GM21528 (cell line): ENCODE measurements around the gene ZBTB34.
A peak's percentile ranks its signal among the peaks of the same experiment; 100 is the strongest.

Source experiments
- ATAC-seq: cut with Tn5 transposase; IDR thresholded peaks from one replicate; pipeline ENCODE4 v1.9.1; 2021; ENCODE audit warnings: mild to moderate bottlenecking, moderate library complexity; ENCODE audit not compliant: unreplicated experiment, low FRiP score

ZBTB34 gene

DNA sequence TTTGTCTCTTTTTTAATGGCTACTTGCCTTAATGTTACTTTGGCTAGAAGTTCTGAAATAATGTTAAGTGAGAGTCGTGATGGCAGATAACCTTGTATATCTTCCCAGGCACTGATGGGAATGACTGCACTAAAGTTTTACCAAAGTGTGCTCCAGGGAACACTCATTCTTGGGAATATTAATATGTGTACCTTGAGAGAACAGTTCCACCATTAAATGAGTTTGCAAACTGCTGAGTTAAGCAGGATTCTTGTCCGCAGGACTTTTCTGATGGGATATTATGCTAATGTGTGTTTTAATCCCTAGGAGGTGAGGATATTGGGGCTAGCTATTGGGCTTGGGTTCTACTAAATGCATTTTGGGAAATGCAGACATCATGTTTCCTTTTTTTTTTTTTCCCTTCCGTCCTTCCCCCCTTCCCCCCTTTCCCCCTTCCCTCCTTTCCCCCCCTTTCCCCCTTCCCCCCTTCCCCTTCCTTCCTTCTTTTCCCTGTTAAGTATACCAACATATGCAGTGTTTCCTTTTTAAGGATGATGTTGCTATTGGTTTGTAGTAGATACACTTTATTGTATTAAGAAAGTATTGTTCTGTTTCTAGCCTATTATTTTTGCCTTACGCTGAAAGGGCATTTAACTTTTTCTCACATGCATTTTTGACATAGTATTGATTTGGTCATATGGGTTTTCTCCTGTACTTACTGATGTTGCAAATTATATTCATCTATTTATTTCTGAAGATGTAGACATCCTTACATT lies 15.5 kb downstream of the ZBTB34 start:
- ATAC-seq: no peak

DNA sequence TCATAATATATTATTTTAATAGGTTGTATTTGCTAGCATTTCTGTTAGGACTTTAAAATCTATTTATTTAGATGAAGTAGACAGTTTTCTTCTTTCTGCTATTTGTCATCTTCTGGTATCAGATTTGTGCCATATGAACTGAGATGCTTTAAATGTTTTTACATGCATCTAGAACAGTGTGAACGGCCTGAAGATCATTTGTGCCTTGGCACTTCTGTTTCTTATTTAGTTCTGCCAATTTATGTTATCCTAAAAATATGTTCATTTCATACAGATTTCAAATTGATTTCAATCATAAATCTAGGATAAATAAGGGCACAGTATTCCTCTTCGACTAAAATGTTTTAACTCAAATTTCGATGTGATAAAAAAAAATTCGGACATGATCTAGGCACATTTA lies 16.1 kb downstream of the ZBTB34 start:
- ATAC-seq: no peak

DNA sequence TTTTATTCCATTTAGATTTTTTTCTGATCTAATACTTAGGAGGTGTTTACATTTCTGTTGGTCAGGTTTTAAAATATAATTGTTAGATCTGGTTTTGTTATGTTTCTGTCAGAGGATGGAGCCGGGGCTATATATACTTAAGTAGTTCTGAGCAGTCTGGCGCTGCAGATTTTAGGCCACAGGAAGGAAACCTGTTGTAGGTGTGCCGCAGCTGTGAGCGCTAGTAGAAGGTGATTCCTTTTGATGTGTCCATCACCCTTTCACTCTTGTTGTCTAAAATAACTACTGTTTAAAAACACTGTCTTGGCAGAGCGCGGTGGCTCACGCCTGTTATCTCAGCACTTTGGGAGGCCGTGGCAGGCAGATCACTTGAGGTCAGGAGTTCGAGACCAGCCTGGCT lies 17.0 kb downstream of the ZBTB34 start:
- ATAC-seq: no peak

DNA sequence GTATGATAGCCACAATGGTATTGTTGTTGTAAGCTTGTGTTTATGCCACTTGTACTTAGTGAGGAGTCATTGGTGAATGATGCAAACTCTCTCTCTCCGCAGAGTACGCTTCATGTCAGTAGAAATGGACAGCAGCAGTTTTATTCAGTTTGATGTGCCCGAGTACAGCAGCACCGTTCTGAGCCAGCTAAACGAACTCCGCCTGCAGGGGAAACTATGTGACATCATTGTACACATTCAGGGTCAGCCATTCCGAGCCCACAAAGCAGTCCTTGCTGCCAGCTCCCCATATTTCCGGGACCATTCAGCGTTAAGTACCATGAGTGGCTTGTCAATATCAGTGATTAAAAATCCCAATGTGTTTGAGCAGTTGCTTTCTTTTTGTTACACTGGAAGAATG lies 18.8 kb downstream of the ZBTB34 start:
- no peak for ATAC-seq

DNA sequence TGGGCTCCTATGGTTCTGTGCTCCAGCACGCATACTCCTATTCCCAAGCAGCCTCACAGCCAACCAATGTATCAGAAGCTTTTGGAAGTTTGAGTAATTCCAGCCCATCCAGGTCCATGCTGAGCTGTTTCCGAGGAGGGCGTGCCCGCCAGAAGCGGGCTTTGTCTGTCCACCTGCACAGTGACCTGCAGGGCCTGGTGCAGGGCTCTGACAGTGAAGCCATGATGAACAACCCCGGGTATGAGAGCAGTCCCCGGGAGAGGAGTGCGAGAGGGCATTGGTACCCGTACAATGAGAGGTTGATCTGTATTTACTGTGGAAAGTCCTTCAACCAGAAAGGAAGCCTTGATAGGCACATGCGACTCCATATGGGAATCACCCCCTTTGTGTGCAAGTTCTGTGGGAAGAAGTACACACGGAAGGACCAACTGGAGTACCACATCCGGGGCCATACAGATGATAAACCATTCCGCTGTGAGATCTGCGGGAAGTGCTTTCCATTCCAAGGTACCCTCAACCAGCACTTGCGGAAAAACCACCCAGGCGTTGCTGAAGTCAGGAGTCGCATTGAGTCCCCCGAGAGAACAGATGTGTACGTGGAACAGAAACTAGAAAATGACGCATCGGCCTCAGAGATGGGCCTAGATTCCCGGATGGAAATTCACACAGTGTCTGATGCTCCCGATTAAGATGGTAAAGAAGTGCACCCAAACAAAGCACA lies 19.9 kb downstream of the ZBTB34 start:
- ATAC-seq: no peak

DNA sequence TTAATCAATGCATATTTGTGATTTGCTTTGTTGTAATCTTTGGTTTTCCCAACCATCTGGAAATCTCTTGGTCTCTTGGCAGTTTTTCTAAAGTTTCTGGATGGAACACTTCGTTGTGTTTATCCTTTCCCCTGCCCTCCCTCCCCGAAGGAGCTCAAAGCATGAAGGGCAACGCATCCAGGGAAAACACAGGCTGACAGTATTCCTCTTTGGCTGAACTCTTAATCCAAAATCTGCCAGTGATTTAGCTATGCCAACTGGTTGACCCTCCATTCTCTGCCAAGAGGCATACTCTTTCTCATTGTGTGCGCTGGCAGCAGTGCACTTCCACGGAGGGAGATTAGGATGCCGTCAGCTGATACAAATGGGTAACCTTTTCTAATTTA lies 20.5 kb downstream of the ZBTB34 start:
- no peak for ATAC-seq

DNA sequence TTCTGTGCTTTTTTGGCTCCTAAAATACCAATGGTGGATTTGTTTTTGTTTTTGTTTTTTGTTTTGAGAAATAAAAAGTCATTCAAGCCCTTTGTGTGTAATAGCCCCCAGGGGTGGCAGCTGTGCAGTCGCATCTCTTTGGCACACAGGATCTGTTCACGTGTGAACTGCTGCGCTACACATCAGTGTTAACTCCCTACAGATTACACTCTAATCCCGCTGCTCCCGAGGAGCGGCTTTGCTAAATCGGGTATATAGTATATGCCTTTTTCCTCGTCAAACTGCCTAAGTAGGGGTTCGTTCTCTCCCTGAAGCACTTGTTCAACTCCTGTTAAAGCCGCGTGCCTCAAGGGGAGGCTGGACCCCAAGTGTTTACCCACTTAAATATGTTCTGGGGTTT lies 22.3 kb downstream of the ZBTB34 start:
- no peak for ATAC-seq

DNA sequence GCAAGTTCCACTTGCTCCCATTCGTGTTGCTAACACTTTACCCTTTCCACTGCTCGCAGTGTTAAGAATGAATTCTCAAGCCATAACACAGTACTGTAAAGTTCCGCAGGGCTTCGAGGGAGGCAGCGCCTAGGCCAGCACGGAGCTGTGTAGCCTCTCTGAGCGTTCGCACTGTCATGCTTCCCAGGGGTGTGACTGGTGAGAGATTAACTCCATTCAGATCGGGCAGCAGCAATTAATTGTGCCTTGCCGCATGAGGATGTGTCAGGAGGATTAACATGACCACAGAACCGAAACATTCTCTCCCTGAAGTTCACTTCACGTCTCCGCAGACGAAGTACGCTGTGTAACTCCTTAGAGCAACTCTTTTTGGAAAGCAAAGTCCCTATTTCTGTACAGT lies 23.2 kb downstream of the ZBTB34 start:
- no peak for ATAC-seq

DNA sequence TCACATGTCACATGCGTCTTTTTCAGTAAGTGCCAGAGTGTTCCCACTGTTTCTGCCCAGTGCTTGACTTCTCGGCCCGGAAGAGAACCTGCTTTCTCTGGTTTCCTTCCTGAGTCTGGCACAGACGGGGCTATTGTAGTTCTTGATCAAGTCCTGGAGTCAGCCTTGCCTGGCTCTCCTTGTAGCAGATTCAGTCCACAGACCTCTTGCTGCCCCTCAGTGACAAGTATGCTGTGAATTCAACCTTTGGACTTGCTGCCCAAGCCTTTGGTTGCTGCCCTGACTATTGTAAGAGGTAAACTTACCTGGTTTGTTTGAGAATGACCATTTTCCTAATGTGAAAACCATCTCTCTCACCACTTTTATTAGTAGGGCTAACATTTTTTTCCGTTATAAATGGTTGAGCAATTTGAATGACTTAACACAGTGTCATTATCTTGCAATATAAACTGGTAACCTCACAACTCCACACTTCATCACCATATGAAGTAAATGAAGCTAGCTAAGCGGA lies 24.7 kb downstream of the ZBTB34 start:
- ATAC-seq: no peak

DNA sequence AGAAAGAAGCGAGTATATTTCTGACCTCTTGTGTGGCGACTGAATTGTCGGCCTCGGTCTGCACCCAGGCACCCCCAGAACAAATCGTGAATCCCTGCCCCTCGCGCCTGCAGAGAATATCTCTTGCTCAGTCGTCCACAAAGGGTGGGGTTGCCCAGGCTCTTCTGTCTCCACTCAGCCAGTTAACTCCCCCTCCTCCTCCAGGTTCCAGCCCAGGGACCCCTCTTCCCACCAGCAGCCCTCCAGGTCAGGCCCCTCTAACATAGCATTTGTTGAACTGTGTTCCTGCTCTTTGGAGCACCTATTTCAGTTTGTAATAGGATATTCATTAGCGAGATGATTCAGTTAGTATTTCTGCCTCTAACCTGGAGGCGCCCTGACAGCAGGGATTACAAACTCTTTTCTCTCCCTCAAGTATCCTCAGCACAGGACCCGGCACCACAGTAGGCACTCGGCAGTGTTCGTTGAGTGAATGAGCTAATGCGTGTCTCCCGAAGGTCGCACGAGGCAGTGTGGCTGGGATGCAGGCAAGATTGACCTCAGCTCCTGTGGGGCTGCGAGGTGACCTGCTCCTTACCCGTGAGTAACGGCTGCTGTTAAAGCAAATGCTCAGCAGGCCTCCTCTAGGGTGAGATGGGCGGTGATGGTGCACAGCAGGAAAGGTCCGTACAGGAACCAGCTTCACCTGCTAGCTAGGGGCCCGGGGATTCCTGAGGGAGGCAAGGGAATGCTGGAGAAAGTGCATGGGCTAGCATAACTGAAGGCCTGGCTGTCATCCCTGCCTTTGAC lies 25.8 kb downstream of the ZBTB34 start:
- ATAC-seq: no peak

DNA sequence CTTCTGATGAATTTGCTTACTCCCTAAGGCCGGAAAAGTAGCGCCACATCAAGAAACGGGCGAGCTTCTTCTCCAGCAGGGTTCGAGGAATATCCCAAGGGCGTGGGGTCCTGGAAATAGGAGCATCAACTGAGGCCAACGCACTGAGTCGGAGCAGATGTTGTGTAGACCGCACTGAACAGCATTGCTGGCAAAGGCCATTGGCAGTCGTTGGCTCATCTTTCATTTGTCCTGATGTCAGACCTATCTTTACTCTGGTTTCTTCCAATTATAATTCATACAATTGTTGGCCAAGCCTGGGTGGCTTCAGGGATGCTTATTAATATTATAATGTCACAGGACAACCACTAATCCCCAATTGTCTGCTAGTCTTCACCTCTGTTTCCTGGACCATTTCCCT lies 26.5 kb downstream of the ZBTB34 start:
- no peak for ATAC-seq

DNA sequence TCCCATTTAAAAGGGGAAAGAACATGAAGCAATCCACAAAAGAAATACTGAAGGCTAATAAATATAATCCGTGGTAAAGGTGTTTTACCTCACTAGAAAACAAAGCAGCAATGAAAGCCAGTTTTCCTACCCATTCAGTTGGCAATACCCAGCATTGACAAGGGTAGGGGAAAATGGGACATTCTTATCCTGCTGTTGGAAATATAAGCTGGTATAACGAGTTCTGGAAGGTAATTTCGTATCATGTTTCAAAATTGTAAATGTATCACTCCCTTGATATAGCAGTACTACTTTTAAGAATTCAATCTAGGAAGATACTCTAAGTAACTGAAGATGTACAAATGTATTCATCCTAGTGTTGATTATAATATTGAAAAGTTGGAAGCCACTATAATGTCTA lies 31.2 kb downstream of the ZBTB34 start:
- ATAC-seq: no peak

DNA sequence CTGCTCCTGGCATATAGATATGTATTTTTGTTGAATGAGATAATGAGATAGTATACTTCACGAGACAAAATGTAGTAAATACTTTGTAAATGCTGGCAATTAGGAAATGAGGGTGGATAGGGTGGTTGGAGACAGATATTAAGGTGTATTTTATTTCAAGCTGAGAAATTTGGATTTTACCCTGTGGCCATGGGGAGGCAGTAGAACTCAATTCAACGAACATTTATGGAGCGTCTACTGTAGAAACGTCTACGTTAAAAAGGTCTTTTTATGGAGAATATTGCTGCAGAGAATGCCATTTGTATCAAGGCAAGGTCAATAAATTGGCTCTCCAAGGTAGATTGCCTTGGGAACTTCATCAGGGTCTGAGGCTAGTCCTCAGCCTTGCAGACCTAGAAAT lies 32.6 kb downstream of the ZBTB34 start:
- ATAC-seq: no peak

DNA sequence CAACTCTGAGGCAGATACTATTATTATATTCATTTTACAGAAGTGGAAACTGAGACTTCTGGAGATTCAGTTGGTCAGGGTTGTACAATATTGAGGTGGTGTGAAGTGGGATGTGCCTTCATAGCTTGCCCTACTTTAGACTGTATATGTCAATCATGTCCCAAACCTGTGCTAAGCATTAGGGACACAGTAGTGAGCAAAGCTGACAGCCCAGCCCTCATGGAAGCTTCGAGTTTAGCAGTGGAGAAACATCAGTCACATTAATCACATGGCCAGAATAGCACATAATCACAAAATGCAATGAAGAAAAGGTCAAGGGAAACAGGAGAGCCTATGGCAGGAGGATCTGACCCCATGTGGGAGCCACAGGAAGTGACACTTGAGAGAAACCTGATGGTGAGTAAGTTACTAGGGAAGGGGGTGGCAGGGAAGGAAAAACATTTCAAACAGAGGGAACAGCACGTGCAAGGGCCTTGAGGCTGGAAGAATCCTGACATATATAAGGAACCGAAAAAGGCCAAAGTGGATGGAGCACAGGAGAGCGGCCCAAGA lies 33.7 kb downstream of the ZBTB34 start:
- ATAC-seq: no peak

DNA sequence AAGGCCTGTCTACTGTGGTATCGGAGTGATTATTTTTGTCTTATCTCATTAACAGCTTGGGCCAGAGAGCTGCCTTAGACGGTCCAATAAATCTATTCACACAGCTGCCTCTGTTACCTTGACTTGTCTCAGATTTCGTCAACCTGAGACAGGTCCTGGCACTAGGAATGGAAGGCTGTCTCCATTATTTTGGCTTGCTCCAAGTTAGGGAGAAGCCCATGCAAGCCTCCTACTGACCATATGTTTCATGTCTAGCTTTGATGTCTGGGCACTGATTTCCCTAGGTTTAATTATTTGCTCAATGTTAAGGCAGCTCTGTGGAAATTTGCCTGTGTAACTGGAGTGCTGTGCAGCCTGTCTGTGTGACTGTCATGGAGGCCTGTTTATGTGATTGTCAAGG lies 41.8 kb downstream of the ZBTB34 start:
- ATAC-seq: no peak

DNA sequence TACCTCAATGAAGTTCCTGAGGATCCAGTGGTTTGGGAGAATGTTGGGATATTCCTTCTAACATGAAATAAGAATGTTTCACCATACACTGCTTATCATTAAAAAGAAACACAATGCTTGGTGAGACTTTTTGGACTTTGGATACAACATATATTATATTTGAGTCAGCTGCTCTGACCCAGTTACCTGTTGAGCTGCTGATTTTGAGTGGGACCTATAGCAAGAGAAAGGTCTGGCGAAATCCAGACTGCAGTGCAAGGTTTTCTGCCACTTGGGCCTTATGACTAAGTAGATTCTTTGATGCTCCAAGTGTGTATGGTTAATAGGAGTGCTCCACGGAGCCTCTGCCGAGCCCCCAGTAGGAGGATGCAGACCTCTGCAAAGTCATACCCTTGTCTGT lies 44.1 kb downstream of the ZBTB34 start:
- no peak for ATAC-seq

DNA sequence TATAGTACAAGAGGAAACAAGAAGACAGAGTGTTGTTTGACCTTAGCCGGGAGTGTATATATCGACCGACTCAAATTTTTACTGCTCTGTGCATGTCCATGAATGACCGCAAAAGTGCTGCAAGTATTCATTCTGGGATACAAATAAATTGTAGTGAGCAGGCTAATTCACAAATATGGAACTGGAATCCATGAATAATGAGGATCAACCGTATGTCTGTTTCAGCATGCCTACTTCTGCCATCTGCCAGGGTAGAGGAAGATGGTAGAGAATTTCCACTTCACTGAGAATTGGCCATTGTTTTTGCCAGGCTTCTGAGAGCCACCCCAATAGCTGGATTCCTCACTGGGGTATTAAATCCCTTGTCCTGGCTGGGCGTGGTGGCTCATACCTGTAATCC lies 45.7 kb downstream of the ZBTB34 start:
- no peak for ATAC-seq

DNA sequence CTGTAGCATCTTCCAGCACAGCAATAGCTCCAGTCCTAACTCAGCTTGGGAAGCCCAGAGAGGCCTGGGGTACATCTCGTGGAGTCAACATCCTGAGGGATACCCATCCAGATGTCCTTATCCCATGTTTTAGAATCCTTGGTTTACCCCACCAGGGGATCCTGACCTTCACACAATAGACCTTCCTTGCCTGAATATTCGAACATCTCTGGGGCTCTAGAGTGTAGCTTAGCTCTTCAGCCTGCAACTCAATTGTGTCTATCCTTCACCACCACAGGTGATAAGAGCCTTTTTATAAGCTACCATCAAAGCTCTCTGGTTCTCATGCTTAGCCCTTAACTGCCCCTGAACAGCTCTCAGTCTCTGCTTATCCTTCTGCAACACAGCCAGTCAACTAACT lies 46.6 kb downstream of the ZBTB34 start:
- no peak for ATAC-seq

DNA sequence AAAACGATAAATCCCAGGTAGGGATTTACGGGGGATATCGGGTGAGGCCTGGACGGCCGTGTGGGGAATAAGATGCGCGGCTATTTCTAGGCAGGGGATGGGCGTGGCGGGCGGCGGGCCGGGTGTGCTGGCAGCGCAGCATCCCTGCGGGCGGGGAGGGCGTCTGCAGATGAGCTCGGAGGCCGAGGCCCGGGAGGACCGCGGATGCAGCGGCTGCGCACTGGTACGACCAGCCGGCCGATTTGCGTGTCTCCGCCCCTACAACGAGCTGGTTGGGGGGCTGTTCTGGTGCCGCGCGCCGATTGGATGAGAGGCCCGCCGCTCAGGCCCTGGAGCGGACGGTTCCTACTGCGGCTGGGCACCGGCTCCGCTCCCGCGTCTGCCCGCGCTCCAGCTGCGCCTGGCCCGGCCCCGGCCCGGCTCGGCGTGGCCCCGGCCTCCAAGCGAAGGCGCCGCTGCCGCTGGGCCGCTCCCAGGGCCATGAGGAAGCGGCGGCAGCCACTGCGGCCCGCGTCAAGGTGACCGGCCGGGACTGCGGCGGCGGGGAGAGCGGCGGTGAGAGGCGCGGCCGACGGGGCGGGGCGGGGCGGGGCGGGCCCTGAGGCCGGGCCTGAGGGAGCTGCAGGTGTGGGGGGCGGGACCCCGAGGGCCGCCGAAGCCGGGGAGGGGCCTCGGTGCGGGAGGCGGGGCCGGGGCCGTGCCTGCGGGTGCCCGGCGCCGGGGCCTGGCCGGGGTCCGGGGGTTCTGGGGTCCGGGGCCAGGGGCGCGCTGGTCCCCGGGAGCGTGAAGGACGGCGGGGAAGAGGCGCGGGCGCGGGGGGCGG lies 54.2 kb downstream of the ZBTB34 start, which contains the start of gene RALGPS1:
TSS of gene RALGPS1 (plus strand) at position 325 of the 823 bp plus-strand sequence. CDS start 47,508 bp downstream, outside the sequence.
- ATAC-seq: peak; percentile 96

DNA sequence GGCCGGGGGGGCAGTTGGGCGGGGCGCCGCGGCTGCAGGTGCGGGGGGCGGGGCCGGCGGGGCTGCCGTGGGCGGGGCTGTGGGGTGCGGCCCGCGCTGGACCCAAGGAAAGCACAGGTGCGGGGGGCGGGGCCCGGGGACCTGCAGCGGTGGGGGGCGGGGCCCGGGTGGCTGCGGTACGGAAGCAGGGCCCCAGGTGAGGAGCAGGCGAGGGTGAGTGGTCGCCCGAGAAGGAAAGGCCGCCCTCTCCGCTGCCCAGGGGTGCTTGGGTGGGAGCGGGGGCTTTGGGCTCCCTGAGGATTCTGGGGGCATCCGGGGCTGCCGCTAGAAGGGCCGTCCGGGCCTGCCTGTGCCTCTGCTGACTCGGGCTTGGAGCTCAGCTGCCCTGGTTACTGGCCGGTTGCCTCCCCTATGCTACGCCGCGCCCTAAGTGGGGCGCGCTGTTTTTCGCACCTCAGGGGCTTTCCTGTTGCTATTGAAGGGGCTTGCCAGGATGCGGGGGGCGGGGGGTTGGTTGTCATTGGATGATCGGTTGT lies 54.9 kb downstream of the ZBTB34 start:
- ATAC-seq: no peak
